Jurkat, Clone E6-1 (cell line): ENCODE data around the gene ELOVL3. TPM values are rescaled to one million over a fixed set of nuclear protein-coding genes. Genes with fewer than 3 reads are reported as not detected.
"Not testable (repeated sequence)": the region's sequence is repeated elsewhere in the genome, so short reads cannot be mapped to it uniquely, and the experiment has no call there.

Source experiments
- DNase-seq: peaks from one replicate; pipeline ENCODE4 v3.0.0-alpha.2; 2011; ENCODE audit warnings: low read depth, low spot score
- H3K4me3 ChIP-seq: 2 replicates; pipeline ENCODE4 v1.5.1; 2011; ENCODE audit warnings: mild to moderate bottlenecking, low read length, control low read depth, moderate library complexity
- polyA plus RNA-seq: library from polyadenylated mRNA; unstranded; fragments of >200 nt; gene quantifications from one replicate; pipeline ENCODE4 v1.2.1, GENCODE V29; 2012; ENCODE audit warnings: missing spikeins; ENCODE audit not compliant: insufficient read length, insufficient read depth

Gene ELOVL3, protein sequence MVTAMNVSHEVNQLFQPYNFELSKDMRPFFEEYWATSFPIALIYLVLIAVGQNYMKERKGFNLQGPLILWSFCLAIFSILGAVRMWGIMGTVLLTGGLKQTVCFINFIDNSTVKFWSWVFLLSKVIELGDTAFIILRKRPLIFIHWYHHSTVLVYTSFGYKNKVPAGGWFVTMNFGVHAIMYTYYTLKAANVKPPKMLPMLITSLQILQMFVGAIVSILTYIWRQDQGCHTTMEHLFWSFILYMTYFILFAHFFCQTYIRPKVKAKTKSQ
- polyA plus RNA-seq: 2.3 TPM

- DNase-seq: peak; percentile 76
- H3K4me3 ChIP-seq: peak within 1 kb of the TSS; percentile 1
Observed at GRCh38 chr10:102225646-102226541, at the start of gene ELOVL3. Gene ELOVL3 (plus strand): TSS chr10:102226299. CDS start chr10:102226549, 250 bp downstream.

DNA sequence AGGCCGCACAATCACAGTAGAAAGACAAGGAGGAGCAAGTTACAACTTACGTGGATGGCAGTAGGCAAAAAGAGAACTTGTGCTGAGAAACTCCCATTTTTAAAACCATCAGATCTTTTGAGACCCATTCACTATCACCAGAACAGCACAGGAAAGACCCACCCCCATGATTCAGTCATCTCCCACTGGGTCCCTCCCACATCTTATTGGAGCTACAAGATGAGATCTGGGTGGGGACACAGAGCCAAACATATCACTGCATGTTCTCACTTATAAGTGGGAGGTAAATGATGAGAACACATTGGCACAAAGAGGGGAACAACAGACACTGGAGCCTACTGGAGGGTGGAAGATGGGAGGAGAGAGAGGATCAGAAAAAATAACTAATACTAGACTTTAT is 41.5 kb upstream of the ELOVL3 start:
- no peak overlapping the region for H3K4me3 ChIP-seq
- DNase-seq: no peak

DNA sequence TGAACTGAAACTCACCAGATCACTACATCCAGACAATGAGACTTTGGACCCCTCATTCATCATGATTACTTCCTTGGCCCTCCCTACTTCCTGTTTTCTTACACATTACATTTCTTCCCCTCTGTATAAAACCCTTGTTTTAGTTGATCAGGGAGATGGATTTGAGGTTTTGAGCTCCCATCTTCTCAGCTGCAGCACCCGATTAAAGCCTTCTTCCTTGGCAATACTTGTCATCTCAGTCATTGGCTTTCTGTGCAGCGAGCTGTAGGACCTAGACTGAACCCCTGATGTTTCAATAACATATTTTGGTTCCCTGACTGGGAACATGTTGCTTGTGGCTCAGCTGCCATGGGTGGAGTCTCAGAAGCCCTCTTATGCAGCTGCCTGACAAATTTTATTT is 40.8 kb upstream of the ELOVL3 start:
- DNase-seq: no peak
- H3K4me3 ChIP-seq: no peak overlapping the region

- DNase-seq: no peak
- H3K4me3 ChIP-seq: no peak overlapping the region
Observed at GRCh38 chr10:102185811-102186527, 40.1 kb upstream of the ELOVL3 start.

GRCh38 chr10:102188298-102188940 is 37.7 kb upstream of the ELOVL3 start:
- no peak for DNase-seq

DNA sequence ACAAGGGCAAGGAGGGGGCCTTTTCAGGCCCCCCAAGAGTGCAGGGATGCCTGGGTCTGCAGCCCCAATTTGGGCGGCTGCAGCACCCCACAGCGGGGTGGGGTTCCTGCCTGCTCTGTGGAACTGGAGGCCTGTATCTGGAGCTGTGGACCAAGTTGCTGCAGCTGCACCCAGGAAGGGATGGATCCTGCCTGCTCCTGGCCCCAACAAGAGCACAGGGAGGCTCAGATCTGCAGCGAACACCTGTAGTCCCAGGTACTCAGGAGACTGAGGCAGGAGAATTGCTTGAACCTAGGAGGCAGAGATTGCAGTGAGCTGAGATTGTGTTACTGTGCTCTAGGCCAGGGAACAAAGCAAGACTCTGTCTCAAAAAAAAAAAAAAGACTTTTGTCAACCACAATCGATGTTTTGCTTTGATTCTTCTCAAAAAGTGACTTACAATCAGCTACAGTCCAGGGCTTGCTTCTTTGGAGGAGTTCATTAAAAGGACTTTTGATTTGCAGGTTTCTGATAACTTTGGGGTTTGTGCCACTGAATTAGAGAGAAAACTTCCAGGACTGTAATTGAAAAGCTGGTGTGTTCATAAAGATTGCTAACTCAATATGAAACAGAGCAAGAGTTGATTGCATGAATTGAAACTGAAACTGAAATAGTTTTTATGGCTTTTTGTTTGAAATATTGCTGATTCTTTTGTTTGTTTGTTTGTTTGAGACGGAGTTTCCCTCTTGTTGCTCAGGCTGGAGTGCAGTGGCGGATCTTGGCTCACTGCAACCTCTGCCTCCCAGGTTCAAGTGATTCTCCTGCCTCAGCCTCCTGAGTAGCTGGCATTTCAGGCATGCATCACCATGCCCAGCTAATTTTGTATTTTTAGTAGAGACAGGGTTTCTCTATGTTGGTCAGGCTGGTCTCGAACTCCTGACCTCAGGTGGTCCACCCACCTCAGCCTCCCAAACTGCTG is 36.9 kb upstream of the ELOVL3 start:
- DNase-seq, H3K4me3 ChIP-seq: not testable (repeated sequence)

More at GRCh38 chr10:102188298-102188940, 37.7 kb upstream of the ELOVL3 start:
- no peak overlapping the region for H3K4me3 ChIP-seq

- no peak overlapping the region for H3K4me3 ChIP-seq
- DNase-seq: no peak
Observed at GRCh38 chr10:102191956-102192355, 34.1 kb upstream of the ELOVL3 start.

- no peak for DNase-seq
- no peak overlapping the region for H3K4me3 ChIP-seq
Observed at GRCh38 chr10:102195296-102195870, 30.7 kb upstream of the ELOVL3 start.

DNA sequence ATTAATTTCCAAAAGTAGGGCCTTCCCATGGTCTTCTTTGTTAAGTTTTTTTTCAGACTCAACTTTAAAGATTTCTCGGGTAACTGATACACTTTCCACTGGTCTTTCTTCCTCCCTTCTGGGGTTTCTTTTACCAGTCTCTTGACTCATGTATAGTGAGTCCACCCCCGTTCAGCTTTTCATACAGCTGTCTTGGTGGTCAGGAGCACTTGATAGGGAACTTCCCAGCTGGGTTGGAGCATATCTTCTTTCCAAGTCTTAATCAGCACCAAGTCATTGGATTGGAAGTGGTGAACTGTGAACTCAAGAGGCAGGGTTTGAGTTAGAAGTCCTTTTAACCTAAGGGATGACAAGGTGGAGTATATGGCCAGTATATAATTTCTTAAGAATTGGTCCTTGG is 29.2 kb upstream of the ELOVL3 start:
- H3K4me3 ChIP-seq: no peak overlapping the region
- no peak for DNase-seq

- no peak overlapping the region for H3K4me3 ChIP-seq
- DNase-seq: no peak
Observed at GRCh38 chr10:102198027-102198426, 28.1 kb upstream of the ELOVL3 start.

GRCh38 chr10:102200751-102201640 is 25.1 kb upstream of the ELOVL3 start:
- no peak overlapping the region for H3K4me3 ChIP-seq
- DNase-seq: no peak

GRCh38 chr10:102202386-102202785 is 23.7 kb upstream of the ELOVL3 start:
- no peak overlapping the region for H3K4me3 ChIP-seq
- DNase-seq: no peak

DNA sequence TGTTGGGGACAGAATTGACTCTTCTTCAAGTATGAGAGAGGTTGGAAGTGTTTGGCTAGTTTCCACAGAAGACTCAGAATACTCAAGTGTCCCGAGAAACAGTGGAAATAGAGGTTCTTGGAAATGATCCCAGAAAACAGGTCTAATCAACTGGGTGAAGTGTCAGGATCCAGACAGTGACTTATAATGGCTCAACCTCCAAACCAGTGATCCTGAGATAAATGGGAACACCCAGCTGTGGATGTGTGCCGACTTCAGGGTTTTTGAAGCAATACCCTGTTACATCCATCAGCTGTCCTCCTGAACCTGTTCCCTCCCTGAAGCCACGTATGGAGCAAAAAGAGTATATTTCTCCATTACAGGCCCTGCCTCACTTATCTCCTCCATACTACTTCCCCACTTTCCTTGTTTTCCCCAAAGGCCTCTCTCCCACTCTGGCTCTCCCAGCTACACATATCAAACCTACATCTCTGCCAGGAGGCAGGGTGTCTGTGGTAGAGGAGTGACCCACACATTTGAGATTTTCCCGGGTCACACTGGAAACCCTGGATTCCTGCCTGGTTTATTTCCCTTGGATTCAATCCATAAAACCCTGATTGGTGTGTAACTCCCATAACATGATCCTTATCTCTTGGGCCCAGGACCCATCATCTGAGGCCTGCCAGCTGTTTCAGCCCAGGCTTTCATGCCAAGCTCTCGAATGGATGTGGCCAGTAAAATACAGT is 17.6 kb upstream of the ELOVL3 start:
- H3K4me3 ChIP-seq: no peak overlapping the region
- no peak for DNase-seq

- no peak overlapping the region for H3K4me3 ChIP-seq
- DNase-seq: no peak
Observed at GRCh38 chr10:102211615-102212299, 14.3 kb upstream of the ELOVL3 start.

GRCh38 chr10:102213599-102213998 is 12.5 kb upstream of the ELOVL3 start:
- not testable (repeated sequence) for H3K4me3 ChIP-seq, DNase-seq

DNA sequence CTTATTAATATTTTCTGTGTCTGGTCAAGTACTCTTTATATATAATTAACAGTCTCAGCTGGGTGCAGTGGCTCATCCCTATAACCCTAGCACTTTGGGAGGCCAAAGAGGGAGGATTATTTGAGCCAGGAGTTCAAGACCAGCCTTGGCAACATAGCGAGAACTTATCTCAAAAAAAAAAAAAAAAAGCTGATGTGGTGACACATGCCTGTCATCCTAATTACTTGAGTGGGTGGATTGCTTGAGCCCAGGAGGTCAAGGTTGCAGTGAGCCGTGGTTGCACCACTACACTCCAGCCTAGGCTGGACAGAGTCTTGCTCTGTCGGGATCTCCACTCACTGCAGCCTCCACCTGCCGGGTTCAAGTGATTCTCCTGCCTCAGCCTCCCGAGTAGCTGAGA is 6.7 kb upstream of the ELOVL3 start:
- H3K4me3 ChIP-seq: no peak overlapping the region
- DNase-seq: no peak
